ENCODE measurements around the gene CCDC124.

The CCDC124 gene

DNA sequence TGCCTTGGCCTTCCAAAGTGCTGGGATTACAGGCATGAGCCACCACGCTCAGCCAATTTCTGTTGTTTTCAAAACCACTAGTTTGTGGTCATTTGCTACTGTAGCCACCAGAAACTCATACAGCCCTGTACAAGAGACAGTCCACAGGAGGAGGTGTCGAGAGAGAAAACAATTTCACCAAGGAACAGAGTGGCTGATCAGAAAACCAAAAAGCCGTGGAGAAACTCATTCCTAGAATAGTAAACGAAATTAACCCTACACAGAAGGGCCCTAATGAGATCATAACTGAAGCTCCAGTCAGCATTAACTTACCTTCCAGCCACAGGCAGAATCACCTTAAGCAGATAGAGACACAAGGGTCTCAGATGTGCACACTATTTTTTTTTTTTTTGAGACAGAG lies 3.8 kb upstream of the CCDC124 start:
- no peaks in the 10 kb centered on the region for H3K27me3 ChIP-seq (ENCODE audit: low read length)
- no peak overlapping the region for H3K27ac ChIP-seq (ENCODE audit: low read depth, low read length)
- no peaks in the 10 kb centered on the region for H3K36me3 ChIP-seq (ENCODE audit: low read length)
- no peak overlapping the region for H3K4me2 ChIP-seq (ENCODE audit: low read depth, low read length, poor library complexity, severe bottlenecking)
- no peaks in the 10 kb centered on the region for H3F3A ChIP-seq (ENCODE audit: insufficient read depth)
- H4K20me1 ChIP-seq (ENCODE audit: low read depth, low read length), result no peaks in the 10 kb centered on the region
- no peak overlapping the region for H2AFZ ChIP-seq (ENCODE audit: low read depth, low read length, severe bottlenecking)
- peaks cover 12% of the 10 kb centered on the region for H3K79me2 ChIP-seq (ENCODE audit: insufficient read depth, low read length)
- no peaks in the 10 kb centered on the region for H3K9me3 ChIP-seq (ENCODE audit: insufficient read depth, low read length)
- no peak overlapping the region for H3K9ac ChIP-seq (ENCODE audit: low read length)
- TF ChIP-seq, protein P1, sequence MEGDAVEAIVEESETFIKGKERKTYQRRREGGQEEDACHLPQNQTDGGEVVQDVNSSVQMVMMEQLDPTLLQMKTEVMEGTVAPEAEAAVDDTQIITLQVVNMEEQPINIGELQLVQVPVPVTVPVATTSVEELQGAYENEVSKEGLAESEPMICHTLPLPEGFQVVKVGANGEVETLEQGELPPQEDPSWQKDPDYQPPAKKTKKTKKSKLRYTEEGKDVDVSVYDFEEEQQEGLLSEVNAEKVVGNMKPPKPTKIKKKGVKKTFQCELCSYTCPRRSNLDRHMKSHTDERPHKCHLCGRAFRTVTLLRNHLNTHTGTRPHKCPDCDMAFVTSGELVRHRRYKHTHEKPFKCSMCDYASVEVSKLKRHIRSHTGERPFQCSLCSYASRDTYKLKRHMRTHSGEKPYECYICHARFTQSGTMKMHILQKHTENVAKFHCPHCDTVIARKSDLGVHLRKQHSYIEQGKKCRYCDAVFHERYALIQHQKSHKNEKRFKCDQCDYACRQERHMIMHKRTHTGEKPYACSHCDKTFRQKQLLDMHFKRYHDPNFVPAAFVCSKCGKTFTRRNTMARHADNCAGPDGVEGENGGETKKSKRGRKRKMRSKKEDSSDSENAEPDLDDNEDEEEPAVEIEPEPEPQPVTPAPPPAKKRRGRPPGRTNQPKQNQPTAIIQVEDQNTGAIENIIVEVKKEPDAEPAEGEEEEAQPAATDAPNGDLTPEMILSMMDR (IDR thresholded peaks at IDR 0.05; ENCODE audit: insufficient read depth, low read length, poor library complexity, severe bottlenecking), result no peak
- no peak for TF ChIP-seq EZH2phosphoT487 (conservative IDR thresholded peaks at IDR 0.05; ENCODE audit: low read length)
- H3K9me2 ChIP-seq (replicated peaks; ENCODE audit: insufficient read depth, low read length), result no peaks in the 10 kb centered on the region
- no peak overlapping the region for H3K4me3 ChIP-seq (ENCODE audit: insufficient read depth, low read length, poor library complexity, severe bottlenecking)

DNA sequence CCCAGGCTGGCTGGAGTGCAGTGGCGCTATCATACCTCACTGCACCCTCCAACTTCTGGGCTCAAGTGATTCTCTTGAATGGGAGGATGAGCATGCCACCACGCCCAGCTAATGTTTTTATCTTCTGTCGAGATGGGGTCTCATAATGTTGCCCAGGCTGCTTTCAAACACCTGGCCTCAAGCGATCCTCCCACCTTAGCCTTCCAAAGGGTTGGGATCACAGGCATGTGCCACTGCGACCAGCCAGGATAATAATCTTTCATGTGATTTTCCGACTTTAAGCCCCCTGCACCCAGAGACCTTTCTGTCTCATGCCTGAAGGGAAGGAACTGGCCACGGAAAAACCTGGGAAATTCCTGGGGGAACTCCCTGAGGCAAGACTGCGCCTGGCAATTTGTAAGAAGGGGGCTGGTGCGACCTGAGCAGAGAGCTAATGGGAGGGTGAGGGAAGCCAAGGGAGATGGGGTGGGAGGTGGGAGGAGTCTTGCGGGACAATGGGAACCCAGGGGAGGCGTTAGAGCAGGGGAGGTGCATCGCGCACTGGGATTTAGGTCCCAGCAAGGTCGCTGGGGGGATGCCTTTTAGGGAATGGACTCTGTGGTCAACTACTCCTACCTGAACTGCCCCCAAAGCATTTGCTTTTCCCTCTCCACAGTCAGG lies 1.2 kb upstream of the CCDC124 start:
- no peaks in the 10 kb centered on the region for H4K20me1 ChIP-seq (ENCODE audit: low read depth, low read length)
- no peaks in the 10 kb centered on the region for H3F3A ChIP-seq (ENCODE audit: insufficient read depth)
- H3K9ac ChIP-seq (ENCODE audit: low read length), result peak overlapping the region; percentile 93; the same call in 1 of the 2 replicates
- no peaks in the 10 kb centered on the region for H3K36me3 ChIP-seq (ENCODE audit: low read length)
- peak overlapping the region; percentile 91 for H3K4me3 ChIP-seq (ENCODE audit: insufficient read depth, low read length, poor library complexity, severe bottlenecking)
- H2AFZ ChIP-seq (ENCODE audit: low read depth, low read length, severe bottlenecking), result peak overlapping the region; percentile 96
- no peaks in the 10 kb centered on the region for H3K9me3 ChIP-seq (ENCODE audit: insufficient read depth, low read length)
- no peaks in the 10 kb centered on the region for H3K9me2 ChIP-seq (replicated peaks; ENCODE audit: insufficient read depth, low read length)
- H3K79me2 ChIP-seq (ENCODE audit: insufficient read depth, low read length), result peaks cover 13% of the 10 kb centered on the region
- no peaks in the 10 kb centered on the region for H3K27me3 ChIP-seq (ENCODE audit: low read length)
- no peak for TF ChIP-seq EZH2phosphoT487 (conservative IDR thresholded peaks at IDR 0.05; ENCODE audit: low read length)
- TF ChIP-seq, protein P1 (IDR thresholded peaks at IDR 0.05; ENCODE audit: insufficient read depth, low read length, poor library complexity, severe bottlenecking), result no peak
- peak overlapping the region; percentile 94 for H3K4me2 ChIP-seq (ENCODE audit: low read depth, low read length, poor library complexity, severe bottlenecking)
- H3K27ac ChIP-seq (ENCODE audit: low read depth, low read length), result no peak overlapping the region

DNA sequence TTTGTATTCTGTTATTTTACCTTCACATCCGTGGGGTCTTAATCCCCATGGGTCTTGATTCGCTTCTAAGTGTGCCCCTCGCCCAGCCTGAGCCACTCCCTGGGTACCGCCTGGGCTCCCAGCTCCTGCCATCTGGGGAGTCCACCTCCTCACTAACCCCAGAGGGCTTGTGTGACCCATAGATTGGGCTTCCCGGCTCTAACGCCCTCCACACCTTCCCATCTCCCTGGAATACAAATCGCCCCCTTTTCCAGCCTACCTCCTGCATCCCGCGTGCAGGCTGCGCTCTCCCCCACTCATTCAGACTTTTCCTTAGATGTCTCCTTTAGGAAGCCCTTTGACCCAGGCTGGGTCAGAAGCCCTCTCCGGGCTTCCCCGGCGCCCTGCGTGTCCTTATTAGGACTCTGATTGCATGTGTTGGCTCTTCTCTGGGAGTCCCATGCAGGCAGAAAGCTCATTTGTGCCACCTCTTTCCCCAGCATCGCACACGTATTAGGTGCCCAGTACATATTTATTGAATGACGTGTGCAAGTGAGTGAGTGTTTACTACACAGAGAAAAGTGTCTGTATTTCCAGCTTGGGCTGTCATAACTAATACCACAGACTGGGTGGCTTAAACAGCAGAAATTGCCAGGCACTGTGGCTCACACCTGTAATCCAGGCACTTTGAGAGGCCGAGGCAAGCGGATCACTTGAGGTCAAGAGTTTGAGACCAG lies 757 bp downstream of the CCDC124 start:
- TF ChIP-seq, protein P1 (IDR thresholded peaks at IDR 0.05; ENCODE audit: insufficient read depth, low read length, poor library complexity, severe bottlenecking), result no peak
- TF ChIP-seq EZH2phosphoT487 (conservative IDR thresholded peaks at IDR 0.05; ENCODE audit: low read length), result no peak
- Histone ChIP-seq H4K20me1 (ENCODE audit: low read depth, low read length) (no peaks in the 10 kb centered on the region), H3K27me3 (ENCODE audit: low read length) (no peaks in the 10 kb centered on the region), H2AFZ (ENCODE audit: low read depth, low read length, severe bottlenecking) (peak overlapping the region; percentile 96), H3K79me2 (ENCODE audit: insufficient read depth, low read length) (peaks cover 13% of the 10 kb centered on the region), H3K9me3 (ENCODE audit: insufficient read depth, low read length) (no peaks in the 10 kb centered on the region), H3F3A (ENCODE audit: insufficient read depth) (no peaks in the 10 kb centered on the region), H3K4me3 (ENCODE audit: insufficient read depth, low read length, poor library complexity, severe bottlenecking) (peak overlapping the region; percentile 91), H3K9me2 (replicated peaks; ENCODE audit: insufficient read depth, low read length) (no peaks in the 10 kb centered on the region), H3K36me3 (ENCODE audit: low read length) (no peaks in the 10 kb centered on the region), H3K4me2 (ENCODE audit: low read depth, low read length, poor library complexity, severe bottlenecking) (peak overlapping the region; percentile 94), H3K27ac (ENCODE audit: low read depth, low read length) (peak overlapping the region; percentile 79; the same call in 1 of the 2 replicates), H3K9ac (ENCODE audit: low read length) (peak overlapping the region; percentile 93)
